ENCODE measurements around the gene ZNF518A.
"Not testable (repeated sequence)": the region's sequence is repeated elsewhere in the genome, so short reads cannot be mapped to it uniquely, and the experiment has no call there.

DNA sequence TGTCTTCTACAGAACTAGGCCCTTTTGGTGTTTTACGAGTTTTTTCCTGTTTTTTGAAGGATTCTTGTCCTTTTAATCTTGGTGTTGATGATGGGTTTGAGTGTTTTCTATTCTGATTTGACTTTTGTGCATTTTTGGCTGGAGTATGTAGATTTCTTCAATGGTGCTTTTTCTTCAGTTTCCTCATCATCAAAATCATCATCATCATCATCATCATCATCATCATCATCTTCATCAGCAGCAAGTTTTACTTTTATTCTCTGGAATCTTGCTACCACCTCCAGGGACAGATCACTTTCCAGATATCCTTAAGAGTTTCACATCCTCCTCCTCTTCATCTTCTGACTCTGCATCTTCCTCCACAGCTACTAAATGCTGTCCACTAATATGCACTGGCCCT, 59.4 kb downstream of the ZNF518A start:
- TF ChIP-seq CTCF (conservative IDR thresholded peaks at IDR 0.05); ZFX (IDR thresholded peaks at IDR 0.05): not testable (repeated sequence)

All from C4-2B (cell line).